KBM-7 (cell line): Measurements from ENCODE around the gene HLA-B.
A peak's percentile ranks its signal among the peaks of the same experiment; 100 is the strongest.

Source experiments
- DNase-seq: peaks from one replicate; pipeline ENCODE4 v3.0.0-alpha.2; 2015
- in situ Hi-C: fragments of 300-500 bp; cut with MboI; formaldehyde crosslinking; loops from 2 replicates; pipeline ENCODE4 v1.14.3; 2020; ENCODE audit warnings: low sequenced_read_pairs, low pct_unique_long_range_greater_than_20kb, mixed read lengths

Gene HLA-B

GRCh38 chr6:31355583-31355948 lies 1.4 kb downstream of the HLA-B start:
- DNase-seq, result no peak
- in situ Hi-C loops, result no loop called here

GRCh38 chr6:31354864-31355582 lies 2.0 kb downstream of the HLA-B start:
- in situ Hi-C loops, result no loop called here
- DNase-seq, result no peak

- no peak for DNase-seq
- in situ Hi-C loops, result no loop called here
Observed at GRCh38 chr6:31354158-31354863, 2.7 kb downstream of the HLA-B start.

GRCh38 chr6:31353384-31353945 lies 3.5 kb downstream of the HLA-B start:
- no peak for DNase-seq
- in situ Hi-C loops, result no loop called here

GRCh38 chr6:31352683-31353383 lies 4.1 kb downstream of the HLA-B start:
- in situ Hi-C loops, result no loop called here
- no peak for DNase-seq

- in situ Hi-C loops, result no loop called here
- no peak for DNase-seq
Observed at GRCh38 chr6:31352310-31352682, 4.7 kb downstream of the HLA-B start.

GRCh38 chr6:31351401-31352309 lies 5.3 kb downstream of the HLA-B start:
- in situ Hi-C loops, result no loop called here
- DNase-seq, result no peak

- DNase-seq, result no peak
- in situ Hi-C loops, result no loop called here
Observed at GRCh38 chr6:31351033-31351380, 6.0 kb downstream of the HLA-B start.

- in situ Hi-C loops, result no loop called here
- DNase-seq, result no peak
Observed at GRCh38 chr6:31350196-31351032, 6.6 kb downstream of the HLA-B start.

- in situ Hi-C loops, result no loop called here
- no peak for DNase-seq
Observed at GRCh38 chr6:31349301-31349700, 7.7 kb downstream of the HLA-B start.

GRCh38 chr6:31345026-31345730 lies 11.8 kb downstream of the HLA-B start:
- in situ Hi-C loops, result no loop called here

GRCh38 chr6:31340228-31340627 lies 16.8 kb downstream of the HLA-B start:
- no peak for DNase-seq
- in situ Hi-C loops, result no loop called here

More at GRCh38 chr6:31345026-31345730, 11.8 kb downstream of the HLA-B start:
- no peak for DNase-seq

GRCh38 chr6:31339210-31339609 lies 17.8 kb downstream of the HLA-B start:
- in situ Hi-C loops, result no loop called here
- no peak for DNase-seq

- DNase-seq, result peak; percentile 24
- in situ Hi-C loops, result no loop called here
Observed at GRCh38 chr6:31336896-31337496, 20.0 kb downstream of the HLA-B start.

- peak; percentile 47 for DNase-seq
- in situ Hi-C loops, result no loop called here
Observed at GRCh38 chr6:31332637-31333602, 24.1 kb downstream of the HLA-B start.

- in situ Hi-C loops, result no loop called here
Observed at GRCh38 chr6:31328355-31328960, 28.5 kb downstream of the HLA-B start.

More at GRCh38 chr6:31328355-31328960, 28.5 kb downstream of the HLA-B start:
- no peak for DNase-seq
